Measurements from ENCODE around the gene NPLOC4.

Gene NPLOC4

DNA sequence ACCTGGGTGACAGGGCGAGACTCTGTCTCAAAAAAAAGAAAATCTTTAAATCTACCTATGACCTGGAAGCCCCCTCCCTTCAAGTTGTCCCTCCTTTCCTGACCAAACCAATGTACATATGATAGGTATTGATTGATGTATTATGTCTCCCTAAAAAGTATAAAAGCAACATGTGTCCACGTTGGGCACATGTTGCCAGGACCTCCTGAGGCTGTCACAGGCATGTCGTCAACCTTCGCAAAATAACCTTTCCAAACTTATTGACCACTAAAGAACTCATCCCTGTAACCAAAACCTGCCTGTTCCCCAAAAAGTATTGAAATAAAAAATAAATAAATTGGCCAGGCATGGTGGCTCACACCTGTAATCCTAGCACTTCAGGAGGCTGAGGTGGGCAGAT lies 25.1 kb upstream of the NPLOC4 start:
- no peak for DNase-seq (ENCODE audit: low spot score)

- no peak for DNase-seq (ENCODE audit: low spot score)
Measured at GRCh38 chr17:81660441-81660840, 23.5 kb upstream of the NPLOC4 start.

DNA sequence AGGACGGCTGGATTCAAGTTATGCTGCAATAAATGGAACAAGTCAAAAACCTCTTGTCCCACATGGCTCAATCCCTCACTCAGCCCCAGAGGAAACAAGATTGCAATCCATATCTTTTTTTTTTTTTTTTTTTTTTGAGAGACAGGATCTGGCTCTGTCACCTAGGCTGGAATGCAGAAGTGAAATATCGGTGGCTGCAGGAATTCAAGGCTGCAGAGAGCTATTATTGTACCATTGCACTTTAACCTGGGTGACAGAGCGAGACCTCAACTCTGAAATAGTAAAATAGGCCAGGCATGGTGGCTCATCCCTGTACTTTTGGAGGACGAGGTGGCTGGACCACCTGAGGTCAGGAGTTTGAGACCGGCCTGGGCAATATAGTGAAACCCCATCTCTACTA lies 22.1 kb upstream of the NPLOC4 start:
- no peak for DNase-seq (ENCODE audit: low spot score)

- no peak for DNase-seq (ENCODE audit: low spot score)
Measured at GRCh38 chr17:81656835-81657234, 19.9 kb upstream of the NPLOC4 start.

DNA sequence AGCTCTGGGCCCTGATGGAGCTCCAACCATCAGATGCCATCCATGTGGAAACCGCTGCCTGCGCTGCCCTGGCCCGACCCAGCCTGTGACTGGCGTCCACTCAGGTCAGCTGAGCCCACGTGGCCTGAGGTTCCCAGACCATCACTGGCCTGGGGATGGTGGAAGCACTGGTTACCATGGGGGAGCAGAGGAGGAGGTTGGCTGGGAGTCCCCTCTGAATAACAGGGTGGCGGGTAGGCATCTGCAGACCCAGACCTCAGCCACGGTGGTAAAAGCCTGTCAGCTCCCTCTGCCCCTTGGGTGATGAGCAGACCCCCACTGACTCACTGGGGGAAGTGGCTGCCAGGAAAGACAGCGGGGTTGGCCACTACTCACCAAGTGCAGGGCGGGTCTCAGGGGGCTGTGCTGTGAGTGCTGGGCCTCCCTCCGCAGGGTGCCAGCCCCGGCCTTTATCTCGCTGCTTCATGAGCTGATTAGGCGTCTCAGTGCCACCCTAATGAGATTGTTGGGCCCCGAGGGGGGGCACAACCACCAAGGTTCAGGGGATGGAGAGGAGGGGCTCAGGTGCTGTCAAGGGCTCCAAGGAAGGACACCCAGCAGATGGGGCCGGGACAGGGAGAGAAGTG lies 19.3 kb upstream of the NPLOC4 start, which contains the start of gene PDE6G:
PDE6G (minus strand) TSS at position 425 of the 626 bp plus-strand sequence. CDS start 3,237 bp downstream, outside the sequence.
- DNase-seq (ENCODE audit: low spot score) = no peak

DNA sequence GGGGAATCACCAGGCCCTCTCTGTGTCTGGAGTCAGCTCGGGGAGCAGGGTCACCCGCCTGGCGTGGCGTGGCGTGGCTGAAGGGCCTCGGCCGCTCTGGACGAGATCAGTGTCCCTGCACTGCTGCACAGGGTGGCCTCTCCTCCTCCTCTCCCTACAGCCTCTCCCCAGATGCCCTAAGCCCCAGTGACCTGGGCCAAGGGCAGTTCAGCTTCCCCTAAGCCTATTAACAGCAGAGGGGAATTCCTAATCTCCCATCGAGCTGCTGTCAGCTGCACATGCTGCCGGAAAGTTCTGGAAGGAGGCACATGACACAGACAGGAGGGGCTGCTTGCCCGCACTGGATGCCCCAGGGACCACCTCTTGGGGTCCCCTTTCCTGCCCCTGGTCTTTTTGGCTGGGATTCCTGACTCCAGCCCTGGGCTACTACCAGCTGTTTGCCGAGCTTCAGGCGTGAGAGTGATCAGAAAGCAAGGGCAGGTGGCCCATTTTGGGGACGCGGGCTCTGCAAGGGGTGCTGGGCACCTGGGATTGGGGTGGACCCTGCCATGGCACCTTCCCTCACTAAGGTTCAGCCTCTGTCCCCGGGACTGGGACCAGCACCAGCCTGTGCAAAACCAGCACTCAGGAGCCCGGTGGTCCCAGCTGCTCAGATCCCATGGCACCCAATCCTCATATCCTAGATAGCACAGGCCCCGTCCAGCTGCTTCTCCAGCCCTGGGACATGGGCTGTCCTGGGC lies 18.6 kb upstream of the NPLOC4 start:
- no peak for DNase-seq (ENCODE audit: low spot score)

DNA sequence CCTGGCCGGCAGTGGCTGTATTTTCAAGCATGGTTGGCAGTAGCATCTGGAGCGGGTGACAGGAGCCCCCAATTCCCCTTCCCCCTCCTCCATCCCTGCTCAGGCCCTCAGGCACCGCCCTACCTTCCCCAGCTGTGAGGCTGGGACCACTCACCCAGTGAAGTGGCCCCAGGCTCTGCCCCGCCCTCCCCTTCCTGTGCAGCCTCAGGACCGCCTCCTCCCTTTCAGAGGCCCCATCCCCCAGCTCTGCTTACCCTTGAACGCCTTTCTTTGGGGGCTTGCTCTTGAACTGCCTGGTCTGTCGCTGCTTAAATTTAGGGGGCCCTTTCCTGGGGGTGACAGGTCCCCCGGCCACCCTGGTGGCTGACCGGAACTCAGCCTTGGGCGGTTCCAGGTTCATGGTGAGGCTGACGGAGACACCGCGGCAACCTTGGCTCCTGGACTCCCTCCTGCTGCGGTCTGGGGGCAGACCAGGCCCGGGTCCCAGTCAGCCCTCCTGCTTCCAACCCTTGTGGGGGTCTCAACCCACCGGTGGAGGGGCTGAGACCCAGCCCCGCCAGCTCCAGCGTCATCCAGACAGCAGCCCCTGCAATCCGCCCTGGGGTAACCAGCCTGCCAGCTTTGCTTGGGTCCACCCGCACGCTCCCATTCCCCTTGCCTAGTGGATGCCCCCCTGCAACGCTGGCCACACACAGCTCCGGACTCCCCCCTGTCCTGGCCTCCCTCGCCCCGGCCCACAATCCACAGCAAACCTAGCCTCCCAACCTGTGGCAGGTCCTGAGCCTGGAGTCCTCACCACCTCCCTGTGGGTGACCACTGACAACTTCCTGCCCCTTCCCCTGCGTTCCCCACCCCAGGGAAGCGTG lies 16.2 kb upstream of the NPLOC4 start:
- no peak for DNase-seq (ENCODE audit: low spot score)

- DNase-seq (ENCODE audit: low spot score) = no peak
Measured at GRCh38 chr17:81651692-81652091, 14.8 kb upstream of the NPLOC4 start.

DNA sequence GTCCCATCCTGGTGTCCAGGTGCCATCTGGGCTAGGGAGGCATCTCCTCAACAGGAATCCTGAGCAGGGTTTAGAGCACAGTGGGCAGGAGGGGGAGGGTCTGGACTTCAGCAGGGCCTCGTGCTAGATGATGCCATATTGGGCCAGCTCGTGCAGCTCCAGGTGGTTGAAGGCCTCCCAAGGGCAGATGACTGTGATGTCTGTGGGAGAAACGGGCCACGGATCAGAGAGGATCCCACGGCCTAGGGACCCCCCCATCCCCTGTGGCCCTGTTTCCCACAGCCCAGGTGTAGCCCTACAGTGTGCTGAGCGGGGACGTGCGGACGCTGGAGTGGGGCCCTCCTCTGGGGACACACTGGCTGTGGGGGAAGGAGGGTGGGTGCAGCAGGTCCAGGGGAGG lies 14.0 kb upstream of the NPLOC4 start:
- no peak for DNase-seq (ENCODE audit: low spot score)

DNA sequence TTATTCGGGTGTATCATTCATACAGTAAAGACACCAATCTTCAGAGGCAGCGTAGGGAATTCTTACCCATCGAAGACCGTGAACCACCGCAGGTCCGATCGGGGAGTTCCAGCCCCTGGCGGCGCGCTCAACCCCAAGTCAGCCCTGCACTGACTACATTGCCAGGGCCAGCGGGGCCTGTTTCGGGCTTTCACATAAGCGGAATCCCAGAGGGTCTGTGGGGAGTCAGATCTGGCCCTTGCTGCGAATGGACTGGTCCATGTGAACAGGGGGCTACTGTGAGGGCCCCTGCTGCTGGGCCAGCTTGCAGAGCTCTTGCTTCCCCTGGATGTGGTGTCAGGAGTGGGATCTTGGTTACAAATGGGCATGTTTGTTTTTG lies 11.8 kb upstream of the NPLOC4 start:
- no peak for DNase-seq (ENCODE audit: low spot score)

DNA sequence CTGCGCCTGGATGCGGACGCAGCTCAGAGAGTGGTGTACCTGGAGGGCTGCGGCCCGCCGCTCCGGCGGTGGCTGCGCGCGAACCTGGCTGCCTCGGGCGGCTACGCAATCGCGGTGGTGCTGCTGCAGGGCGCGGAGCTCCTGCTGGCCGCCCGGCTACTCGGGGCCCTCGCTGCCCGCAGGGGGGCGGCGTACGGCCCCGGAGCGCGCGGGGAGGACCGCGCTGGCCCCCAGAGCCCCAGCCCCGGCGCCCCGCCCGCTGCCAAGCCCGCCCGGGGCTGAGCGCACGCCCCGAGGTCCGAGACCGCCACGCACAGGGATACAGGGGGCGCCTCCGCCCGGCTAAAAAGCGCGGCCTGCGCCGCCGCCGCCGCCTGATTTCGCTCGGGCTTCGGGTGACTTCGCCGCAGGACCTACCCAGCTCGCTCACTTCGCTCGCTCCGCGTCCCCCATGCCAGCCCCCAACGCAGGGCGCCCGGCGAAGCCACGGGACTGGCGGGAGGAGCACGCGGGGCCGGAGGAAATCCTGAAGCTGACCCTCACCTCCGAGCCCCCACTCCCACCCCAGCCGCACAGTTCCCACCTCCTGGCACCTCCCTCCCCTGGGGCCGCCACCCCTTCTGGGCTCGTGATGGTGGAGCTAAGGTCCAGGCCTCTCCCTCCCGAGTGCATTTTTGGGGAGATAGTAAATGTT lies 11.2 kb upstream of the NPLOC4 start:
- no peak for DNase-seq (ENCODE audit: low spot score)

DNA sequence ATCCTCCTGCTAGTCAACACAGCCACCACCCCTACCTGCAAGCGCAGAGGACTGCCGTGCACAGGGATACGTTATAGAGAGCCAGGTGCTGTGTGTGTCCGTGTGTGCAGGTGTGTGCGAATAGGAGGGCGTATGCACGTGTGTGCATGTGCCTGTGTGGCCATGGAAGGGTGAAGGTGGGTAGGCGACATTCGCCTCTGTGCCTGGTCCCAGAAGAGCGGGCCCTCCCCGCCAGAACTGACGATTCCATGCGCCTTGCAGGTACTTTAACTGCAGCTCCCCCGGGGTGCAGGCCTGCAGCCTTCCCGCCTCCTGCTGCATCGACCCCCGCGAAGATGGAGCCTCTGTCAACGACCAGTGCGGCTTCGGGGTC lies 10.7 kb upstream of the NPLOC4 start:
- no peak for DNase-seq (ENCODE audit: low spot score)

GRCh38 chr17:81646869-81647600 lies 10.1 kb upstream of the NPLOC4 start:
- DNase-seq (ENCODE audit: low spot score) = no peak

- DNase-seq (ENCODE audit: low spot score) = no peak
Measured at GRCh38 chr17:81644976-81645952, 8.4 kb upstream of the NPLOC4 start.

DNA sequence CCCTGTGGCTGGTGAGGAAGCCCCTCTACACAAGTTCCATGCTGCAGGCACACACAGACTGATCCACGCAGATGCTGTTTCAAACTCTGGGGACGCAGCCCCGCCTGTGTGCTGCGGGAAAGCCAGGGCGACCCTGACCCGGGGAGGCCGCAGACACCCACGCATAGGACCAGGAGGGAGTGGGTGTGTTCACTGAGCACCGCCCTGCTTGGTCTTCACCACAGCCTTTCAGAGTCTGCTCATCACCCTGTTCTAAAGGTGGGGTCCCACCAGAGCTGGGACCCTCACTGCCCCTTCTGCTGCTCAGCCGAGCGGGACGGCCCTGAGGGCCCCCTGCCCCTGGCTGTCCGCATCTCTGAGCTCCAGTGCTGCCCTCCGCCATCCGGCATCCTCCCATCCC lies 7.6 kb upstream of the NPLOC4 start:
- no peak for DNase-seq (ENCODE audit: low spot score)

DNA sequence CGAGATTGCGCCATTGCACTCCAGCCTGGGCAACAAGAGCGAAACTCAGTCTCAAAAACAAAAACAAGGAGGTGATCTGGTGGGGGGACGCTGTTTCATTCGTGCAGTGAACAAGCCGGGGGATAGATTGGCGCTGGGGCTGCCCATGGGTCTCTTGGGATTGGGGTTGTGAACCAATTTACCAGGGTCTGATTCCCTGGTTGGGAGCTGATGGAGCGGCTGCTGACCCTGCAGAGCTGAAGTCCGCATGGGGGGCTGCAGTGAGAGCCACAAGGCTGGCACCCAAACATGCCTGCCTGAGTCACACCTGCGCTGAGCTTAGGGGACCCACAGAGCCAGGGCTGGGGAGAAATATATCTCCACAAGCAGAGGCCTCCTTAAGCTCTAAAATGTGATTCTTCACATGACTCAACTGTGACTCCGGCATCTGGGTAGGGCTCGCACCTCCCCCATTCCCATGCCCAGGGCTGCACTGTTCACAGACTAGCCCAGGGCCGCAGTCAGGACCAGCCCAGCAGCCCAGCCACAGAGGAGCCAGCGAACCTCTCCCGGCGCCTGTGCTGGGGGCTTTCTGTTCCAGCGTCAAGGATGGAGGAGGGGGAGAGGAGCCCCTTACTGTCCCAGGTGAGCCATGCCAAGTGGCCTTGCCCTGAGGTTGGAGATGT lies 5.0 kb upstream of the NPLOC4 start:
- DNase-seq (ENCODE audit: low spot score) = no peak

DNA sequence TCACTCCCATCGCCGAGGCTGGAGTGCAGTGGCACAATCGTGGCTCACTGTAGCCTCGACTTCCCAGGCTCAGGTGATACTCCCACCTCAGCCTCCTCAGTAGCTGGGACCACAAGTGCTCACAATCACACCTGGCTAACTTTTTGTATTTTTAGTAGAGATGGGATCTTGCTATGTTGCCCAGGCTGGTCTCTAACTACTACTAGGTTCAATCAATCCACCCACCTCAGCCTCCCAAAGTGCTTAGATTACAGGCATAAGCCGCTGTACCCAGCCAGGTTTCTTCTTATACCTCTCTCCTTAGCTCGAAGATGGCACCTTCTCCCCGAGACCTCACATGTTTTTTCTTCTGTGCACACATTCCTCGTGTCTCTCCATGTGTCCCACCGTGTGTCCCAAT lies 3.1 kb upstream of the NPLOC4 start:
- DNase-seq (ENCODE audit: low spot score) = no peak

DNA sequence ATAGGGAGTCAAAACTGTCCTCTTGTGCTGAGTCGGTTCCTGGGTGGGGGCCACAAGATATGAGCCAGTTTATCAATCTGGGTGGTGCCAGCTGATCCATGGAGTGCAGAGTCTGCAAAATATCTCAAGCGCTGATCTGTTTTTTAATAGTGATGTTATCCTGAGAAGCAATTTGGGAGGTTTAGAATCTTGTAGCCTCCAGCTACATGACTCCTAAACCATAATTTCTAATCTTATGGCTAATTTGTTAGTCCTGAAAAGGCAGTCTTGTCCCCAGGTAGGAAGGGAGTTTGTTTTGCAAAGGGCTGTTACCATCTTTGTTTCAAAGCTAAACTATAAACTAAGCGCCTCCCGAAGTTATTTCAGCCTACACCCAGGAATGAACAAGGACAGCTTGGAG lies 1.8 kb upstream of the NPLOC4 start:
- no peak for DNase-seq (ENCODE audit: low spot score)

DNA sequence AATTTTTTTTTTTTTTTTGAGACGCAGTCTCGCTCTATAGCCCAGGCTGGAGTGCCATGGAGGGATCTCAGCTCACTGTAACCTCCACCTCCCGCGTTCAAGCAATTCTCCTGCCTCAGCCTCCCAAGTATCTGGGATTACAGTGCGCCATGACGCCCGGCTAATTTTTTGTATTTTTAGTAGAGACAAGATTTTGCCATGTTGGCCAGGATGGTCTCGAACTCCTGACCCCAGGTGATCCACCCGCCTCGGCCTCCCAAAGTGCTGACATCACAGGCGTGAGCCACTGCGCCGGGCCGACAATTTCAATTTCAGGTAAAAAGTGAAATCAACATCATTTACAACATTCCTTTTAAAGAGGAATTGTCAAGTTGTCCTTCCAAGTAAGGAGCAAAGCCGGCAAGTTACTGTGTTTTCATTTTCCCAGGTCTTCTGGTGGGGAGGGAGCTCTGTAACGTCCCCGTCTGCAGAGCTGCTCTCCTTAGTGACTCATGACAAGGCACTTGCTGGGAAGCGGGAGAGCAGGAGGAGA lies 873 bp downstream of the NPLOC4 start:
- DNase-seq (ENCODE audit: low spot score) = no peak

GRCh38 chr17:81635431-81635830 lies 1.5 kb downstream of the NPLOC4 start:
- no peak for DNase-seq (ENCODE audit: low spot score)
